ENCODE data around the gene SPIB. TPM values are rescaled to one million over a fixed set of nuclear protein-coding genes. Genes with fewer than 3 reads are reported as not detected.

Gene SPIB
- total RNA-seq, 1 donor: not detected

DNA sequence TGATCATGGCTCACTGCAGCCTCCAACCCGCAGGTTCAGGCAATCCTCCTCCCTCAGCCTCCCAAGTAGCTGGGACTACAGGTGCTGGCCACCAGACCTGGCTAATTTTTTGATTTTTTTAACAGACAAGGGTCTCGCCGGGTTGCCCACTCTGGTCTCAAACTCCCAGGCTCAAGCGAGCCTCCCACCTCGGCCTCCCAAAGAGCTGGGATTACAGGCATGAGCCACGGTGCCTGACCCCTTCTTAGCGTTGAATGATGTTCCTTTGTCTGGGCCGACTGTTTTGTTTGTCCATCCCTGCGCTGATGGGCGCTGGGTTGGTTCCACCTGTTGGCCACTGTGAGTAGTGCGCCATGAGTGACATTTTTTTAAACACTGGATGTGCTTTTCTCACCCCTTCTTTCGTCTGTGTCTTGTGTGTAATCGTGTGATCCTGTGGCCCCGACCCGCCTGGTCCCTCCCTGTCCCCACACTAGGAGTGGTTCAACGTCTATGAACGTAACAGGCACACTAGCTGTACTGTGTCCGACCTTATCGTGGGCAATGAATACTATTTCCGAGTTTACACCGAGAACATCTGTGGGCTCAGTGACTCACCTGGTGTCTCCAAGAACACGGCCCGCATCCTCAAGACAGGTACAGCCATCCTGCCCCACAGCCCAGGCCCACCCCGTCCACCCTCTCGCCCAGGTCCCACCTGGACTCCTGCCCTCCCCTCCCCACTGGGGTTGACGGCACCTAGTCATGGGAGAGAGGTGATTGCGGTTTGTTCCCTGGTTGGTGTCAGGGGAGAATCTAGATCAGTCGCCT lies 42.5 kb downstream of the SPIB start:
- TF ChIP-seq, protein P1, sequence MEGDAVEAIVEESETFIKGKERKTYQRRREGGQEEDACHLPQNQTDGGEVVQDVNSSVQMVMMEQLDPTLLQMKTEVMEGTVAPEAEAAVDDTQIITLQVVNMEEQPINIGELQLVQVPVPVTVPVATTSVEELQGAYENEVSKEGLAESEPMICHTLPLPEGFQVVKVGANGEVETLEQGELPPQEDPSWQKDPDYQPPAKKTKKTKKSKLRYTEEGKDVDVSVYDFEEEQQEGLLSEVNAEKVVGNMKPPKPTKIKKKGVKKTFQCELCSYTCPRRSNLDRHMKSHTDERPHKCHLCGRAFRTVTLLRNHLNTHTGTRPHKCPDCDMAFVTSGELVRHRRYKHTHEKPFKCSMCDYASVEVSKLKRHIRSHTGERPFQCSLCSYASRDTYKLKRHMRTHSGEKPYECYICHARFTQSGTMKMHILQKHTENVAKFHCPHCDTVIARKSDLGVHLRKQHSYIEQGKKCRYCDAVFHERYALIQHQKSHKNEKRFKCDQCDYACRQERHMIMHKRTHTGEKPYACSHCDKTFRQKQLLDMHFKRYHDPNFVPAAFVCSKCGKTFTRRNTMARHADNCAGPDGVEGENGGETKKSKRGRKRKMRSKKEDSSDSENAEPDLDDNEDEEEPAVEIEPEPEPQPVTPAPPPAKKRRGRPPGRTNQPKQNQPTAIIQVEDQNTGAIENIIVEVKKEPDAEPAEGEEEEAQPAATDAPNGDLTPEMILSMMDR (IDR thresholded peaks at IDR 0.05; ENCODE audit: insufficient read depth, low read depth, low read length): peak; percentile 92
- no peak overlapping the region for H3K4me3 ChIP-seq (ENCODE audit: low read depth, low read length)
- peak; percentile 60 for DNase-seq (ENCODE audit: low read depth)

DNA sequence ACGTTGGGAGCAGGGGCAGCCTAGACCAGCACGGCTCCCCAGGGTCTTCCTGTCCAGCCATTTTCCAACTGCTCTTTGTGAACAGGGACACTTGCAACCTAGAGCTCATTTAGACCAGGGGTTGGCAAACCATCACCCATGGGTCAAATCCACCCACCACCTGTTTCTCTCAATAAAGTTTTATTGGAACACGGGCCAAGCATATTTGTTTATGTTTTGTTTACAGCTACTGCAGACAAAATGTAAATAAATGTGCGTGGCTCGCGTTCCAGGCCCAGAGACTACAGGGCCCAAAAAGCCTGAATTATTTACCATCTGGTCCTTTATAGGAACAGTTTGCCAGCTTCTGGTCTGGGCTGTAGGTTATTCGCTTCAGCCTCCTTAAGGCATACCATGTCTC lies 44.2 kb downstream of the SPIB start:
- TF ChIP-seq, protein P1 (IDR thresholded peaks at IDR 0.05; ENCODE audit: insufficient read depth, low read depth, low read length): no peak
- no peak for DNase-seq (ENCODE audit: low read depth)
- H3K4me3 ChIP-seq (ENCODE audit: low read depth, low read length): no peak overlapping the region

DNA sequence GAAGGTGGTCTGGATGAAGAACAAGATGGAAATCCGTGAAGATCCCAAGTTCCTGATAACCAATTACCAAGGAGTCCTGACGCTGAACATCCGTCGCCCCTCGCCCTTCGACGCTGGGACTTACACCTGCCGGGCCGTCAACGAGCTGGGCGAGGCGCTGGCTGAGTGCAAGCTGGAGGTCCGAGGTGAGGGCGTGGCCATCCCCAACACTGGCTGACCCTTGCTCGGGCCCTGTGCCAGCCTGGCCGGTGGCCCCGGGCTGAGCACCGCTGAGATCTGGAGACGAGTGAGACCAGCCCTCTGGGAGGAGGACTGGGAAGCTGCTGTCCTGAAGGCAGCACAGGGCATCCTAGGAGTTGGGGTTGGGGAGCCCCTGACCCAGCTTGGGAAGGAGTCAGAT lies 45.6 kb downstream of the SPIB start:
- no peak for DNase-seq (ENCODE audit: low read depth)
- no peak overlapping the region for H3K4me3 ChIP-seq (ENCODE audit: low read depth, low read length)
- TF ChIP-seq, protein P1 (IDR thresholded peaks at IDR 0.05; ENCODE audit: insufficient read depth, low read depth, low read length): no peak

DNA sequence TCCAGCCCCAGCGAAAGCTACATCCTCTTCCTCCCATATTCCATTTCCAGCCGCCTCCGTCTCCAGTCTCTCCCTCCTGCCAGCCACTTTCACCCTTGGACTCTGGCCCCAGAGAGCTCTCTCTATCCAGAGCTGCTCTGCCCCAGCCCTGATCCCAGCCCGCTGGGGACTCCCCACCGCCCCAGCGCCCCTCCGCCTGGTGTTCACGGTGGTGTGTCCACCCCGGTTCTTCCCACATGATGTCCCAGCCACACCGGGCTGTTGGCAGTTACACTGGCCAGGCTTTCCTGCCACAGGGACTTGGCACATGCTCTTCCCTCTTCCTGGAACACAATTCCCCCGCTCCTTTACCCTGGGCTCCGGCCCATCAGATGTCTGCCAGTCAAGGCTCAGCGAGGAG lies 46.3 kb downstream of the SPIB start:
- H3K4me3 ChIP-seq (ENCODE audit: low read depth, low read length): no peak overlapping the region
- TF ChIP-seq, protein P1 (IDR thresholded peaks at IDR 0.05; ENCODE audit: insufficient read depth, low read depth, low read length): no peak
- DNase-seq (ENCODE audit: low read depth): no peak

DNA sequence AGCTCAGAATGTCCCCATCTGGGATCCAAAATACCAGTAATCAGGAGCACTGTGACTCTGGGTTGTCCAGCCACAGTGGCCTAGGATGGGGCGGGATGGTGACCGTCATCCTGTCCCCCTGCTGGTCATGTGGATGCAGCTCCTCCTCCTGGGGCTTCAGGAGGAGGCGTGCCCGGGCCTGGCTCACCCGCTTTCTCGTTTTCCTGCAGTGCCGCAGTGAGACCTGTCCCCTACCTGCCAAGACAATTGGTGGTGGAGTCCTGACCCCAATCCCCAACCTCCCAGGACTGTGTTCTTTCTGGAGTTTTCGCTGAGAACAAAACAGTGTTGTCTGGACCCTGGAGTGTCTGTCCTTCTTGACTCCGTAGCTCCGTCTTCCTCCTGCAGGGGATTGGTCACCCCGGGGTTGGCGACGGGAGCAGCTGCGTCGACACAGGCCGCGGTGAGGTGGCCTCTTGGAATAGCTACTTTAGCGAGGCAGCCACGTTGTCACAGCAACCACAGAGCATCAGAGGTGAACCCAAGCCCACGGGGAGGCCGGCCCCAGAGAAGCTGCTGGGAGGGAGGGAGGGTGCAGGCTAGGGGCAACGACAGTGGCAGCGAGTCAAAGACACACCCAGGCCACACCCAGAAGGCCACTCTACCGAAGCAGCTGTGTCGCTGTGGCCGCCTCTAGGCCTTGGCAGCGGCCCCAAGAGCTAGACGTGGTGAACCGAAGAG lies 47.4 kb downstream of the SPIB start:
- H3K4me3 ChIP-seq (ENCODE audit: low read depth, low read length): no peak overlapping the region
- DNase-seq (ENCODE audit: low read depth): no peak
- TF ChIP-seq, protein P1 (IDR thresholded peaks at IDR 0.05; ENCODE audit: insufficient read depth, low read depth, low read length): peak; percentile 25

DNA sequence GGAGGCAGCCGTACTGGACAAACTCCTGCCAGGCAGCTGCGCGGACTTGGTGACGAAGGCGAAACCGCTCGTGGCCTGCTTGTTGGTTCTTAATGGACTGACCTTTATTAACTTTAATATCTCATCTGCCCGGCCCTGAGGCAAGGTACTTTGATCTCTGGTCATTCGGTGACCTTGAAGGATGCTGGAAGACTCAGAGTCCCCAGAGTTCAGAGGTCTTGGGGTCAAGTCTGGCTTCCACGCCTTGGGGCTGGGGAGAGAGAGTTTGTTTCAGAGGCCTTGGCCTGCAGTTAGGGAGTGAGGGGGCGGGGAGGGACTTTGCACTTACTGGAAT lies 47.9 kb downstream of the SPIB start:
- DNase-seq (ENCODE audit: low read depth): no peak
- TF ChIP-seq, protein P1 (IDR thresholded peaks at IDR 0.05; ENCODE audit: insufficient read depth, low read depth, low read length): no peak
- H3K4me3 ChIP-seq (ENCODE audit: low read depth, low read length): no peak overlapping the region

Data from fibroblast of villous mesenchyme (primary cell).